Fibroblast of pulmonary artery (primary cell): ENCODE results near the gene KLK2.

ENCODE experiments used
- DNase-seq: peaks from one replicate; pipeline ENCODE4 v3.0.0-alpha.2; 2010; ENCODE audit warnings: low read depth
- H3K4me3 ChIP-seq: replicated peaks from 2 replicates; pipeline ENCODE4 v1.5.1; 2011; ENCODE audit warnings: low read depth, mild to moderate bottlenecking, control low read depth, low read length, moderate library complexity
- CTCF ChIP-seq: IDR thresholded peaks from 2 replicates; pipeline ENCODE4 v1.5.1; 2011; ENCODE audit warnings: mild to moderate bottlenecking, control low read depth, low read length, inconsistent platforms; ENCODE audit errors: missing control alignments

KLK2 gene

GRCh38 chr19:50873056-50873455, at the start of gene KLK2:
Gene KLK2, plus strand, starts transcription at chr19:50873439. Its CDS starts 35 bp downstream, at chr19:50873474.
- no peak for TF ChIP-seq CTCF
- no peak for DNase-seq
- no peak within 1 kb of the TSS for H3K4me3 ChIP-seq

- DNase-seq = no peak
- no peak for TF ChIP-seq CTCF
- no peak overlapping the region for H3K4me3 ChIP-seq
Measured at GRCh38 chr19:50826492-50827240, 46.6 kb upstream of the KLK2 start.

- TF ChIP-seq CTCF = no peak
- no peak overlapping the region for H3K4me3 ChIP-seq
- no peak for DNase-seq
Measured at GRCh38 chr19:50827476-50827875, 45.8 kb upstream of the KLK2 start.

- no peak for DNase-seq
- no peak for TF ChIP-seq CTCF
Measured at GRCh38 chr19:50829801-50830200, 43.4 kb upstream of the KLK2 start.

GRCh38 chr19:50830266-50831025, 42.8 kb upstream of the KLK2 start:
- TF ChIP-seq CTCF = no peak
- no peak for DNase-seq
- H3K4me3 ChIP-seq = no peak overlapping the region

More at GRCh38 chr19:50829801-50830200, 43.4 kb upstream of the KLK2 start:
- H3K4me3 ChIP-seq = no peak overlapping the region

- no peak for TF ChIP-seq CTCF
- no peak overlapping the region for H3K4me3 ChIP-seq
- DNase-seq = no peak
Measured at GRCh38 chr19:50831026-50831396, 42.2 kb upstream of the KLK2 start.
